Endothelial cell of umbilical vein (primary cell): ENCODE results near the gene SVIL.

Source experiments
- CTCF ChIP-seq, 2 donors: IDR thresholded peaks; 1 replicate in 1 of 2; 2 replicates in 1 of 2; pipeline ENCODE4 v1.5.1; 2011; ENCODE audit warnings: low read length in 2 of 2, mild to moderate bottlenecking in 2 of 2, moderate library complexity in 2 of 2, control low read depth in 1 of 2, inconsistent platforms in 1 of 2, low read depth in 1 of 2; ENCODE audit not compliant: insufficient read depth in 1 of 2; ENCODE audit errors: extremely low read depth in 1 of 2
- GATA2 ChIP-seq: IDR thresholded peaks from 2 replicates; pipeline ENCODE4 v1.7.0; 2011; ENCODE audit warnings: low read depth, mild to moderate bottlenecking, moderate library complexity, mixed read lengths, low read length; ENCODE audit not compliant: insufficient read length, insufficient read depth

- TF ChIP-seq CTCF (IDR thresholded peaks at IDR 0.05; ENCODE audit: extremely low read depth in 1 of 2, insufficient read depth in 1 of 2, low read depth in 1 of 2, low read length in 2 of 2) (no peak), GATA2 (no peak)
Measured at GRCh38 chr10:29473406-29474100, 161.2 kb downstream of the SVIL start.
